ENCODE measurements around the gene PPP6R3.

GRCh38 chr11:68575025-68575665 lies 114.6 kb downstream of the PPP6R3 start:
- TF ChIP-seq, protein P1, sequence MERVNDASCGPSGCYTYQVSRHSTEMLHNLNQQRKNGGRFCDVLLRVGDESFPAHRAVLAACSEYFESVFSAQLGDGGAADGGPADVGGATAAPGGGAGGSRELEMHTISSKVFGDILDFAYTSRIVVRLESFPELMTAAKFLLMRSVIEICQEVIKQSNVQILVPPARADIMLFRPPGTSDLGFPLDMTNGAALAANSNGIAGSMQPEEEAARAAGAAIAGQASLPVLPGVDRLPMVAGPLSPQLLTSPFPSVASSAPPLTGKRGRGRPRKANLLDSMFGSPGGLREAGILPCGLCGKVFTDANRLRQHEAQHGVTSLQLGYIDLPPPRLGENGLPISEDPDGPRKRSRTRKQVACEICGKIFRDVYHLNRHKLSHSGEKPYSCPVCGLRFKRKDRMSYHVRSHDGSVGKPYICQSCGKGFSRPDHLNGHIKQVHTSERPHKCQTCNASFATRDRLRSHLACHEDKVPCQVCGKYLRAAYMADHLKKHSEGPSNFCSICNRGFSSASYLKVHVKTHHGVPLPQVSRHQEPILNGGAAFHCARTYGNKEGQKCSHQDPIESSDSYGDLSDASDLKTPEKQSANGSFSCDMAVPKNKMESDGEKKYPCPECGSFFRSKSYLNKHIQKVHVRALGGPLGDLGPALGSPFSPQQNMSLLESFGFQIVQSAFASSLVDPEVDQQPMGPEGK (CRISPR knock-in tag; IDR thresholded peaks at IDR 0.05; ENCODE audit: borderline replicate concordance) = no peak
- TF ChIP-seq OSR1 (CRISPR knock-in tag; IDR thresholded peaks at IDR 0.05) = no peak
